HepG2 (cell line): Measurements from ENCODE around the gene CD69. TPM values are rescaled to one million over a fixed set of nuclear protein-coding genes. Genes with fewer than 3 reads are reported as not detected.
A peak's percentile ranks its signal among the peaks of the same experiment; 100 is the strongest.

Experiments
- ATAC-seq: fragments of 200-7000 bp; cut with Tn5 transposase; 3 replicates; pipeline ENCODE4 v1.9.1; 2020; ENCODE audit warnings: mild to moderate bottlenecking, moderate library complexity
- Bru-seq: library from RNA; stranded (reverse); fragments of 400-500 nt; gene quantifications from one replicate; lab custom pipeline; 2021; lab: Mats Ljungman, UMichigan
- BruChase-seq, 2 experiments: library from RNA; stranded (reverse); fragments of 400-500 nt; gene quantifications; one replicate each; lab custom pipeline; 2021; lab: Mats Ljungman, UMichigan
- BruUV-seq: library from RNA; stranded (reverse); fragments of 400-500 nt; replicated peaks from 2 replicates; lab custom pipeline; 2021; lab: Mats Ljungman, UMichigan
- CTCF ChIA-PET: fragments of 300-600 bp; formaldehyde crosslinking; extraction: SDS; loops from one replicate; lab custom pipeline; 2021; ENCODE audit warnings: low total read pairs, inconsistent platforms, low intra/inter-chr PET ratio; lab: Yijun Ruan, JAX
- POLR2A ChIA-PET: fragments of 350-600 bp; sonication (Branson Sonifier 250); formaldehyde crosslinking; loops from one replicate; lab custom pipeline; 2020; ENCODE audit warnings: antibody characterized with exemption, inconsistent platforms; lab: Yijun Ruan, JAX
- DNase-seq: peaks from one replicate; pipeline ENCODE4 v3.0.0-alpha.2; 2015; ENCODE audit warnings: low spot score
- FAIRE-seq: peaks from 3 replicates; lab custom pipeline; 2011; peaks lifted over from hg19 to GRCh38; lab: Jason Lieb, UNC
- H2AFZ ChIP-seq: one replicate; pipeline ENCODE4 v1.6.1; 2011; ENCODE audit warnings: low read length, inconsistent platforms
- H3K27ac ChIP-seq: fragments of 300-600 bp; 3 replicates; pipeline ENCODE4 v1.8.0; 2011; ENCODE audit warnings: mixed run types, mild to moderate bottlenecking, mixed read lengths, low read length, inconsistent platforms; ENCODE audit not compliant: insufficient read depth; ENCODE audit errors: extremely low read length
- H3K27me3 ChIP-seq, 2 experiments: fragments of 200-600 bp in 1 of 2; 2 replicates in 1 of 2; 3 replicates in 1 of 2; pipeline versions ENCODE4 v1.6.0 to v1.8.0; 2011; ENCODE audit warnings: low read length in 2 of 2, mild to moderate bottlenecking in 2 of 2, moderate library complexity in 2 of 2, inconsistent platforms in 1 of 2; ENCODE audit not compliant: insufficient read depth in 2 of 2, control insufficient read depth in 1 of 2
- H3K36me3 ChIP-seq, 2 experiments: fragments of 200-600 bp in 1 of 2; replicated peaks in 1 of 2; 2 replicates in 1 of 2; 3 replicates in 1 of 2; pipeline versions ENCODE4 v1.5.1 to v1.8.0; 2011; ENCODE audit warnings: low read length in 2 of 2, inconsistent platforms in 1 of 2; ENCODE audit not compliant: insufficient read depth in 2 of 2, control insufficient read depth in 1 of 2
- H3K4me1 ChIP-seq: 2 replicates; pipeline ENCODE4 v1.5.1; 2012; ENCODE audit warnings: low read length, inconsistent platforms; ENCODE audit not compliant: insufficient read depth
- H3K4me2 ChIP-seq: 2 replicates; pipeline ENCODE4 v1.6.0; 2011; ENCODE audit warnings: low read depth, low read length, inconsistent platforms
- H3K4me3 ChIP-seq, 3 experiments: fragments of 200-600 bp in 1 of 3; sonication (generic), shearing (Covaris generic) in 1 of 3; replicated peaks in 1 of 3; 2 replicates each; pipeline ENCODE4 v1.5.1; 2011 to 2016; ENCODE audit warnings: low read length in 3 of 3, inconsistent platforms in 2 of 3, low read depth in 2 of 3, mild to moderate bottlenecking in 2 of 3, control low read depth in 1 of 3, mixed read lengths in 1 of 3; ENCODE audit not compliant: insufficient read depth in 1 of 3
- H3K79me2 ChIP-seq: one replicate; pipeline ENCODE4 v1.6.1; 2011; ENCODE audit warnings: low read length, inconsistent platforms; ENCODE audit not compliant: insufficient read depth
- H3K9ac ChIP-seq: 2 replicates; pipeline ENCODE4 v1.6.0; 2011; ENCODE audit warnings: mild to moderate bottlenecking, low read depth, low read length, inconsistent platforms; ENCODE audit not compliant: insufficient read depth
- H3K9me3 ChIP-seq: 2 replicates; pipeline ENCODE4 v1.5.1; 2012; ENCODE audit warnings: mild to moderate bottlenecking, low read length
- H4K20me1 ChIP-seq: 2 replicates; pipeline ENCODE4 v1.6.0; 2011; ENCODE audit warnings: inconsistent platforms, mild to moderate bottlenecking, low read length, moderate library complexity; ENCODE audit not compliant: insufficient read depth
- HMG20B ChIP-seq: conservative IDR thresholded peaks from 2 replicates; pipeline ENCODE4 v1.6.1; 2016; ENCODE audit warnings: missing genetic modification reagents, missing compliant biosample characterization
- KDM5A ChIP-seq: fragments of 200-600 bp; sonication (generic); IDR thresholded peaks from 2 replicates; pipeline ENCODE4 v1.7.0; 2018; ENCODE audit warnings: antibody characterized with exemption, mild to moderate bottlenecking, low read length, borderline replicate concordance
- SRY ChIP-seq: sonication (generic); formaldehyde crosslinking; IDR thresholded peaks from 2 replicates; pipeline ENCODE4 v1.8.0; 2022; ENCODE audit warnings: mild to moderate bottlenecking, missing genetic modification reagents
- WGBS: methylation state at CpG from one replicate; pipeline ENCODE4 v1.1.6; 2017; ENCODE audit warnings: low lambda C conversion rate; 5-methylcytosine and 5-hydroxymethylcytosine counted together
- in situ Hi-C: cut with HindIII; loops from 2 replicates; pipeline ENCODE4 v1.10.0; 2017; ENCODE audit warnings: low pct_unique_long_range_greater_than_20kb; ENCODE audit not compliant: extremely low pct_ligation_motif_present
- intact Hi-C: fragments of 100-400 bp; cut with micrococcal nuclease; formaldehyde crosslinking; loops from one replicate; pipeline ENCODE4 v1.10.0; 2022; ENCODE audit not compliant: unreplicated experiment
- long read RNA-seq, 2 experiments: library from RNA in 1 of 2; library from polyadenylated mRNA in 1 of 2; stranded (forward) in 1 of 2; unstranded in 1 of 2; transcript quantifications; one replicate each; pipeline ENCODE4 v2.0.0, GENCODE V29; 2019 to 2022
- polyA minus RNA-seq, 3 experiments: library from RNA; depleted of rRNA, polyadenylated mRNA; stranded (reverse); fragments of >200 nt; gene quantifications; 2 replicates each; pipeline ENCODE4 v1.2.3, GENCODE V29; 2011; ENCODE audit warnings: low replicate concordance in 1 of 3
- polyA plus RNA-seq, 8 experiments: library from polyadenylated mRNA; depleted of rRNA in 3 of 8; stranded (reverse) in 7 of 8; unstranded in 1 of 8; fragments of >200 nt; fragmentation: Illumina TruSeq in 4 of 8; extraction: Trizol in 4 of 8; gene quantifications; 2 replicates each; pipeline versions ENCODE4 v1.2.1 to v1.2.3, GENCODE V29; 2011 to 2016; ENCODE audit warnings: low read depth in 4 of 8, missing spikeins in 1 of 8, mixed read lengths in 1 of 8; ENCODE audit not compliant: insufficient read depth in 1 of 8
- total RNA-seq, 5 experiments: library from RNA; depleted of rRNA; stranded (reverse); fragments of >200 nt; fragmentation: Illumina TruSeq; extraction: Trizol; gene quantifications; 2 replicates each; pipeline ENCODE4 v1.2.3, GENCODE V29; 2016; ENCODE audit warnings: low read depth in 1 of 5
- TF ChIP-seq, protein P1 (sequence below): sonication (generic); formaldehyde crosslinking; IDR thresholded peaks from 2 replicates; pipeline ENCODE4 v1.5.0; 2020; ENCODE audit warnings: missing genetic modification reagents
- TF ChIP-seq, protein P2 (sequence below): sonication (generic); formaldehyde crosslinking; IDR thresholded peaks from 2 replicates; pipeline ENCODE4 v1.4.0; 2020; ENCODE audit warnings: missing genetic modification reagents, low read depth, mild to moderate bottlenecking, borderline replicate concordance

The CD69 gene
- total RNA-seq (2016; rRNA removed; fragmentation: Illumina TruSeq; extraction: Trizol) (not detected in 2 replicates), polyA plus RNA-seq (2011; rRNA removed) (not detected in 2 replicates), polyA minus RNA-seq (2011; rRNA and poly(A)+ RNA removed; ENCODE audit: low replicate concordance) (not detected in 2 replicates), Bru-seq, nascent RNA (percentile 16 among the genes with signal in this experiment), BruChase-seq, experiment 1, labeled RNA remaining after a 6-hour chase (percentile 22 among the genes with signal in this experiment), BruChase-seq, experiment 2, labeled RNA remaining after a 2-hour chase (percentile 29 among the genes with signal in this experiment)
- not detected in 2 replicates for total RNA-seq (2016; cell fraction: cytosol; rRNA removed; fragmentation: Illumina TruSeq; extraction: Trizol; ENCODE audit: low read depth)
- total RNA-seq (2016; cell fraction: insoluble cytoplasmic fraction; rRNA removed; fragmentation: Illumina TruSeq; extraction: Trizol) = not detected in 2 replicates
- total RNA-seq (2016; cell fraction: membrane; rRNA removed; fragmentation: Illumina TruSeq; extraction: Trizol) = not detected in 2 replicates
- not detected in 2 replicates for total RNA-seq (2016; cell fraction: nucleus; rRNA removed; fragmentation: Illumina TruSeq; extraction: Trizol)
- polyA plus RNA-seq (2011; cell fraction: cytosol; rRNA removed) = not detected in 2 replicates
- not detected in 2 replicates for polyA plus RNA-seq (2011; cell fraction: nucleus; rRNA removed)
- not detected in 2 replicates for polyA plus RNA-seq (2012)
- polyA plus RNA-seq (2016; cell fraction: cytosol; fragmentation: Illumina TruSeq; extraction: Trizol; ENCODE audit: low read depth) = not detected in 2 replicates
- not detected in 2 replicates for polyA plus RNA-seq (2016; cell fraction: insoluble cytoplasmic fraction; fragmentation: Illumina TruSeq; extraction: Trizol; ENCODE audit: low read depth)
- polyA plus RNA-seq (2016; cell fraction: membrane; fragmentation: Illumina TruSeq; extraction: Trizol; ENCODE audit: low read depth) = not detected in 2 replicates
- not detected in 2 replicates for polyA plus RNA-seq (2016; cell fraction: nucleus; fragmentation: Illumina TruSeq; extraction: Trizol; ENCODE audit: insufficient read depth, low read depth)
- polyA minus RNA-seq (2011; cell fraction: cytosol; rRNA and poly(A)+ RNA removed) = not detected in 2 replicates
- not detected in 2 replicates for polyA minus RNA-seq (2011; cell fraction: nucleus; rRNA and poly(A)+ RNA removed)
- long read RNA-seq, experiment 1 = 0 reads
- long read RNA-seq, experiment 2 = 0 reads

DNA sequence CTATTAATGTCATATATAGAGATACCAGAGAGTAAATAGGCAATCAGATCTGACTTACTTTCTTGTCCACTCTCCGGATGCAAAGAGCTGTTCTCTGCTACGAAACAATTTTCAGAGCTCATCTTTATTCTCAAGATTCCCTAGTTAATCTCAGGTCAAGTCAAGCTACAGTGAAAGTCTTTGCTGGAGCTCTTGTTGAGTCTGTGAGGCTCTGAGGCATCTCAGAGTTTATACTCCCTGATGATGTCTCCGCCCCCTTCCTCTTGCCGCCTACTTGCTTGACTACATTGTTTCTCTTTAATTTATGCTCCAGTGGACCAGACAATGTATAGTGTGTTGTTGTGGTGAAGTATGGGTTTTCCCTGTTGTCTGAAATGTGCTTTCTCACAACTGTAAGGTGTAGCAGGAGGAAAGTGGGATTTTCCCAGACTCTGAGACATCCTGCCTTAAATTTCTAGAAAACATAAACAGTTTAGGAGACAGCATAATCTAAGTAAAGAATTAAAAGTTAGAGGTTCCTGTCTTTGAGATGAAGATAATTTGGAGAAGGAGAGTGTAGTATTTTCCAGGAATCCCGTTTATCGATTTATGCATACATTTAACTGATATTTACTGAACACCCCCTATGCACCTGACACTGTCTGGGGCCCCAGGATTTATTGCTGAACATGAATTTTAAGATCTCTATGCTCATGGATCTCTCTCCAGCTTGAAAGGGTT, at the start of gene CD69:
TSS of gene CD69 (minus strand) at position 203 of the 720 bp plus-strand sequence. CDS start at position 122, 81 bp downstream.
- no TSS peak for BruUV-seq
- peaks cover 0 to 6% of the 10 kb centered on the region in 2 experiments; a peak in 2 of 5 replicates for H3K27me3 ChIP-seq
- no peak within 1 kb of the TSS for H3K4me3 ChIP-seq
- FAIRE-seq (no peak), ATAC-seq (no peak), DNase-seq (no peak)
- H3K9ac ChIP-seq = no peak within 1 kb of the TSS
- CTCF ChIA-PET = no interaction called here
- H3K4me1 ChIP-seq = no peaks in the 10 kb centered on the region
- H3K4me2 ChIP-seq = no peak within 1 kb of the TSS
- no peak within 1 kb of the TSS for H2AFZ ChIP-seq
- in situ Hi-C loops = no loop called here
- 18% methylated on average over 6 of the region's 6 CpGs for WGBS
- H3K27ac ChIP-seq = no peak within 1 kb of the TSS
- POLR2A ChIA-PET = no interaction called here
- TF ChIP-seq, protein P1, sequence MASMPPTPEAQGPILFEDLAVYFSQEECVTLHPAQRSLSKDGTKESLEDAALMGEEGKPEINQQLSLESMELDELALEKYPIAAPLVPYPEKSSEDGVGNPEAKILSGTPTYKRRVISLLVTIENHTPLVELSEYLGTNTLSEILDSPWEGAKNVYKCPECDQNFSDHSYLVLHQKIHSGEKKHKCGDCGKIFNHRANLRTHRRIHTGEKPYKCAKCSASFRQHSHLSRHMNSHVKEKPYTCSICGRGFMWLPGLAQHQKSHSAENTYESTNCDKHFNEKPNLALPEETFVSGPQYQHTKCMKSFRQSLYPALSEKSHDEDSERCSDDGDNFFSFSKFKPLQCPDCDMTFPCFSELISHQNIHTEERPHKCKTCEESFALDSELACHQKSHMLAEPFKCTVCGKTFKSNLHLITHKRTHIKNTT = no peak
- no peak for TF ChIP-seq SRY
- TF ChIP-seq KDM5A = no peak
- no peak for TF ChIP-seq HMG20B
- TF ChIP-seq, protein P2, sequence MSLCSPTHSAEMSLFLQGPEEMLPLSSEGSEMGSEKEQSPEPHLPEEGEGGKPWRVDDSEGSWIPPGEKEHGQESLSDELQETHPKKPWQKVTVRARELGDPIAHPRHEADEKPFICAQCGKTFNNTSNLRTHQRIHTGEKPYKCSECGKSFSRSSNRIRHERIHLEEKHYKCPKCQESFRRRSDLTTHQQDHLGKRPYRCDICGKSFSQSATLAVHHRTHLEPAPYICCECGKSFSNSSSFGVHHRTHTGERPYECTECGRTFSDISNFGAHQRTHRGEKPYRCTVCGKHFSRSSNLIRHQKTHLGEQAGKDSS (CRISPR knock-in tag) = no peak
- TF ChIP-seq, all 625 proteins: peak for 0
- Histone ChIP-seq H4K20me1 (no peaks in the 10 kb centered on the region), H3K9me3 (no peaks in the 10 kb centered on the region), H3K79me2 (no peaks in the 10 kb centered on the region), H3K36me3 (no peaks in the 10 kb centered on the region)
- intact Hi-C loops = no loop called here
